Hematopoietic multipotent progenitor cell treated with erythropoietin and hydrocortisone succinate and interleukin-3 and kit ligand, for 4 days (in vitro differentiated cells): ENCODE results near the gene PEAK3.
A peak's percentile ranks its signal among the peaks of the same experiment; 100 is the strongest.

ENCODE experiments used
- DNase-seq: peaks from one replicate; pipeline ENCODE4 v3.0.0-alpha.2; 2015

PEAK3 gene

GRCh38 chr19:2269244-2270156, 12.5 kb downstream of the PEAK3 start:
- peak; percentile 98 for DNase-seq

- DNase-seq, result no peak
Measured at GRCh38 chr19:2268861-2269243, 13.1 kb downstream of the PEAK3 start.

- DNase-seq, result no peak
Measured at GRCh38 chr19:2268480-2268830, 13.5 kb downstream of the PEAK3 start.

- peak; percentile 94 for DNase-seq
Measured at GRCh38 chr19:2266183-2266993, 15.6 kb downstream of the PEAK3 start.

GRCh38 chr19:2261438-2262172, 20.4 kb downstream of the PEAK3 start:
- peak; percentile 71 for DNase-seq

- peak; percentile 34 for DNase-seq
Measured at GRCh38 chr19:2260341-2260805, 21.6 kb downstream of the PEAK3 start.

GRCh38 chr19:2259336-2259735, 22.6 kb downstream of the PEAK3 start:
- DNase-seq, result no peak

- no peak for DNase-seq
Measured at GRCh38 chr19:2255982-2256685, 25.8 kb downstream of the PEAK3 start, which contains the start of gene JSRP1. Gene JSRP1 (minus strand): TSS chr19:2256417. CDS start chr19:2255314, 1,103 bp downstream.

- no peak for DNase-seq
Measured at GRCh38 chr19:2255112-2255845, 26.7 kb downstream of the PEAK3 start.

- peak; percentile 49 for DNase-seq
Measured at GRCh38 chr19:2254064-2254872, 27.7 kb downstream of the PEAK3 start.

- DNase-seq, result peak; percentile 83
Measured at GRCh38 chr19:2253106-2254063, 28.6 kb downstream of the PEAK3 start.

GRCh38 chr19:2252797-2253105, 29.2 kb downstream of the PEAK3 start:
- no peak for DNase-seq

GRCh38 chr19:2252055-2252796, 29.7 kb downstream of the PEAK3 start:
- peak; percentile 44 for DNase-seq

- peak; percentile 68 for DNase-seq
Measured at GRCh38 chr19:2251106-2252054, 30.6 kb downstream of the PEAK3 start.

- no peak for DNase-seq
Measured at GRCh38 chr19:2250766-2251105, 31.2 kb downstream of the PEAK3 start.

GRCh38 chr19:2249880-2250765, 31.9 kb downstream of the PEAK3 start:
- DNase-seq, result peak; percentile 55
